ENCODE measurements around the gene POLR1A. TPM values are rescaled to one million over a fixed set of nuclear protein-coding genes. Genes with fewer than 3 reads are reported as not detected.
A peak's percentile ranks its signal among the peaks of the same experiment; 100 is the strongest.

The POLR1A gene
- polyA plus RNA-seq, 1 donor from 2014 or later = 2.7 TPM

DNA sequence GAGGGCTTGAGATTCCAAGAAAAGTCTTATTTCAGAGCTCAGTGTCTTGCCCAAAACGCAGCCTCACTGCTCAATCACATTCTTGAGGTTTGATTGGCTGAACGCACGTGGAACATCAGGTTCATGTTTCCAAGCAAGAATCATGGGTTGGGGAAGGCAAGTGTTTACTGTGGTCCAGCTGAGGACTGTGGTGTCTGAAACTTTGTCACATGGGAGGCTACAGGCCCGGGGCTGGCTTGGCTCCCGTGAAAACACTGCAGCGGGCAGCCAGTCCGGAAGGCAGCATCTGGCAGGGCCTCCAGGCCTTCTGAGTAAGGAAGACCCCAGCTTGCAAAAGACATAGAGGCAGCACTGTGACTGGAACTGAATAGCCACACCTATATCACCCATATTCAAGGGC, 84.7 kb downstream of the POLR1A start:
- no peak overlapping the region for H3K4me3 Mint-ChIP-seq
- H3K27ac Mint-ChIP-seq = peak overlapping the region in 1 of 3 donors; percentile 75
- peaks cover 27 to 35% (median 32%) of the 10 kb centered on the region in 3 donors for H3K4me1 Mint-ChIP-seq
- peaks cover 2% of the 10 kb centered on the region for H3K36me3 Mint-ChIP-seq
- no peaks in the 10 kb centered on the region for H3K27me3 Mint-ChIP-seq
- no peaks in the 10 kb centered on the region for H3K9me3 Mint-ChIP-seq

- peak overlapping the region in 2 of 3 donors; percentile 76 to 85 for H3K27ac Mint-ChIP-seq
- H3K4me3 Mint-ChIP-seq = peak overlapping the region in 3 of 4 donors; percentile 34 to 94 (median 55)
- peaks cover 32 to 49% (median 42%) of the 10 kb centered on the region in 3 donors for H3K4me1 Mint-ChIP-seq
- peaks cover 2% of the 10 kb centered on the region for H3K36me3 Mint-ChIP-seq
- H3K9me3 Mint-ChIP-seq = peaks cover 0 to 5% (median 5%) of the 10 kb centered on the region in 3 donors
- no peaks in the 10 kb centered on the region for H3K27me3 Mint-ChIP-seq
Observed at GRCh38 chr2:86019121-86019520, 86.6 kb downstream of the POLR1A start.

DNA sequence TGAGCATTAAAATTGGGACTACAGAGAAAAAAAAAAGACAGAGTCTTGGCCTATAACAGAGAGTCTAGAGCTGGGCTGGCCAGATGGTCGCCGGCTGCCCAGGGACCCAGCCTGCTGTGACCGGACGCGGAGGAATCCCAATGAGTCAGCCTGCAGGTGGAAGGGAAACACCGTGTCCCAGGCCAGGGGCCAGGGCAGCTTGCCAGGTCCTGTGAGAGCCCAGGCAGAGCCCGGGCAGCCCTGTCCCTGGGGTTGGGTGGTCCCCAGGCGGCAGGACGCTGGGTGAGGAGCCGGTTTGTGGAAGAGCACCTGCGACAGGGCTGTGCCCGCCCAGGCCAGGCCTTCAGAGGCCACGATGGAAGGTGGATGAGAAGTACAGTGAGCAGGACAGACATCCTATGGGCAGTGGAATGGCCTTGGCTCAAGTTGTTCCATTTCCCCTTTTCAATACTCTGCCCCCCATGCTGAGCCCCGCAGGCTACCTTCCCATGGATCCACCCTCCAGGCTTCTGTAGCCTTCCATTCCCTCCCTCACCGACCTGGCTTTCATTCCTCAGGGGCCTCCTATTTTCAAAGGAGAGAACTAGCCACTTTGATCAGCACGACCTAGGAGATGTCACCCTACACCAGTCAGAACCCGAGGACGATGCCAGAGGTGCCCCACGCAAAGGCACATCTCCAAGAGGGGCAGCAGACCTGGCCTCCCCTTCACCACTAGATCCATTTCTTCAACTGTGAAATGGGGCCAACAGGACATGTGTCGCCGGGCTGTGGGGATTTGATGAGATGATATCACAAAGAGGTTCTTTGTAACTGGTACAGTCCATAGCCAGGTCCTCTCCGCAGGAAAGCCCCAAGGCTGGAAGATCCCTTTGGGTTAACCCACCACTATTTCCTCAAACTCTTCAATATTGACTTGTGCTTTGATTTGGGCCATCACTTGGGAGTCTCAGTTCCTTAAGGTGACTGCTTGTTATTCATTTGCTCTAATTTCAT, 87.5 kb downstream of the POLR1A start:
- peak overlapping the region in 3 of 4 donors; percentile 2 to 94 (median 55) for H3K4me3 Mint-ChIP-seq
- H3K4me1 Mint-ChIP-seq = peaks cover 35 to 52% (median 48%) of the 10 kb centered on the region in 3 donors
- H3K27me3 Mint-ChIP-seq = no peaks in the 10 kb centered on the region
- H3K36me3 Mint-ChIP-seq = peaks cover 2% of the 10 kb centered on the region
- peak overlapping the region; percentile 6 to 88 (median 85) for H3K27ac Mint-ChIP-seq
- H3K9me3 Mint-ChIP-seq = peaks cover 4 to 7% (median 5%) of the 10 kb centered on the region in 3 donors

- peak overlapping the region; percentile 85 to 99 (median 98) for H3K27ac Mint-ChIP-seq
- H3K9me3 Mint-ChIP-seq = peaks cover 4 to 7% (median 5%) of the 10 kb centered on the region in 3 donors
- peaks cover 31 to 52% (median 43%) of the 10 kb centered on the region in 3 donors for H3K4me1 Mint-ChIP-seq
- peak overlapping the region; percentile 55 to 94 (median 85) for H3K4me3 Mint-ChIP-seq
- H3K27me3 Mint-ChIP-seq = no peaks in the 10 kb centered on the region
- peaks cover 2% of the 10 kb centered on the region for H3K36me3 Mint-ChIP-seq
Observed at GRCh38 chr2:86016581-86016980, 89.1 kb downstream of the POLR1A start.

GRCh38 chr2:86015699-86016098, 90.0 kb downstream of the POLR1A start:
- Mint-ChIP-seq H3K9me3 (peaks cover 4 to 7% (median 5%) of the 10 kb centered on the region in 3 donors), H3K36me3 (no peaks in the 10 kb centered on the region), H3K27me3 (no peaks in the 10 kb centered on the region), H3K4me1 (peaks cover 31 to 53% (median 43%) of the 10 kb centered on the region in 3 donors), H3K27ac (peak overlapping the region; percentile 50 to 99 (median 85)), H3K4me3 (peak overlapping the region in 3 of 4 donors; percentile 31 to 94 (median 77))

- peak overlapping the region; percentile 50 to 93 (median 73) for H3K27ac Mint-ChIP-seq
- H3K4me3 Mint-ChIP-seq = peak overlapping the region in 3 of 4 donors; percentile 34 to 94 (median 77)
- H3K4me1 Mint-ChIP-seq = peaks cover 31 to 53% (median 43%) of the 10 kb centered on the region in 3 donors
- no peaks in the 10 kb centered on the region for H3K27me3 Mint-ChIP-seq
- peaks cover 4 to 7% (median 5%) of the 10 kb centered on the region in 3 donors for H3K9me3 Mint-ChIP-seq
- H3K36me3 Mint-ChIP-seq = no peaks in the 10 kb centered on the region
Observed at GRCh38 chr2:86015006-86015405, 90.7 kb downstream of the POLR1A start.

DNA sequence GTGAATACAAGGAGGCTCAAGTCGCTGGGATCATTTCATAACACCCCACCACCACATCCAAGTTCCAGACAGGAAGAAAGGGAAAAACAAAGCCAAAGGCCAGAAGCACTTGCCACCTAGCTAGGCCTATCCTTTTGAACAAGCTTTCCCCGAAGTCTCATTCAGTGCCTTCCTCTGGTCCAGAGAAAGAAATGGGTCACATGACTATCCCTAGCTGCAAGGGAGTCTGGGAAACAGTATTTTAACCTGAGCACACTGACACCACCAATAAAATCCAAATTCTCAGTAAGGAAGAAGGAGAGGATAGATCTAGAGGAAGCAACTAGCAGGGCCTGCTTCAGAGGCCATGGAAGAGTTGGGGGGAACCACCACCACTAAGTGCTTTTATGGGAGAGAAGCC, 91.2 kb downstream of the POLR1A start:
- peak overlapping the region; percentile 4 to 93 (median 74) for H3K27ac Mint-ChIP-seq
- peaks cover 4 to 7% (median 5%) of the 10 kb centered on the region in 3 donors for H3K9me3 Mint-ChIP-seq
- H3K36me3 Mint-ChIP-seq = no peaks in the 10 kb centered on the region
- H3K27me3 Mint-ChIP-seq = no peaks in the 10 kb centered on the region
- peaks cover 31 to 53% (median 43%) of the 10 kb centered on the region in 3 donors for H3K4me1 Mint-ChIP-seq
- H3K4me3 Mint-ChIP-seq = peak overlapping the region in 1 of 4 donors; percentile 17

DNA sequence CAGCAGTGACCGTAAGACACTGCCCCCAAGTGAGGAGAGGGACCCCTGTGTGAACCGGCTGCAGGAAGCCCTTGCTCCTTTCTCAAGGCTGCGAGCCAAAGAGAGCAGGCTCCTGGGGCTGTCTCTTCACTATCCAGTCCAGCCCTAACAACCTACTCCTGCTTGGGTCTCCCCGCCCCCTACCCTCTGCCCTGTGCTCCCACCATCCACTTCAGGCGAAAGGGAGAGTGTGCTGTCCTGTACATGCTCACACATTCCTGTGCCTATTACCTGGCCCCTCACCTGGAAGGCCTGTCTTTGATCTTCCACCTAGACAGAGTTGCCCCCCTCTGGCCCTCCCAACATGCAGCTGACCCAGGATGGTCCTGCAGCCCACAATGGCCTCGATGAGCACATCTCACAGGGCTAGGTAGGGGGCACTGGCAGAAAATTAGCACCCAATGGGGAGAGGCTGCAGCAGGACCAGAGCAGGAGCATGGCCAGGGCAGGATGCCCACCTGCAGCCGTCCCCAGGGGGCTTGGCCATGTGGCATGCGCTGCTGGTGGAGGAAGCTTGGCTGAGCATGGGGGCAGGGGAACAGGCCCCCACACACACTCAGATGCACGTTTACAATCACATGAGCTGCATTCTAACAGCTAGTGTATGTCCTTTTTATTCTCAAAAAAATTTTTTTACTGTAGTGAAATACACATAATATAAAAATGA, 93.5 kb downstream of the POLR1A start:
- Mint-ChIP-seq H3K27ac (no peak overlapping the region), H3K4me3 (peak overlapping the region in 1 of 4 donors; percentile 89), H3K27me3 (no peaks in the 10 kb centered on the region), H3K36me3 (no peaks in the 10 kb centered on the region), H3K4me1 (peaks cover 32 to 43% (median 36%) of the 10 kb centered on the region in 3 donors), H3K9me3 (peaks cover 4 to 7% (median 5%) of the 10 kb centered on the region in 3 donors)

DNA sequence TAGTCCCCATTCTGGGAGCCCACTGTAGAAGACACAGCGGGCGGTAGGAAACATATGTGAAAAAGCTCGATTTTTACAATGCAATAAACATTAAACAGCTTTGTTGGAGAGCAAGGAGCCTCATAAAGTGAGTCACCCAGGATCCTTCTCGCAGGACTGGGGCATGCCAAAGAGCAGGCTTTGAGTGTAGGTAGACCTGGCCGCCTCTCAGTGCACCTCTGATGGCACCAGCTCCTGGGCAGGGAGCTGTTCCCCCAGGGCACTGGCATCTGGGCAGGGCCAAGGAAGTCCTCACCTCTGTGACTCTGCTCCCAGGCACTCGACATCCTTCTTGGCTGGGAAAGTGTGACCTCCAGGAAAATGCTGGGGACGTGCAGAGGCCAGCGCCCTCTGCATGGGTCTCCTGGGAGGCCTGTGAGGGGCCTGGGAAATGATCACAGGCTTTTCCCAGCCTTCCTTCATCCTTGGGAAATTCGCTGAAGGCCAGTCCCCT, 94.2 kb downstream of the POLR1A start:
- Mint-ChIP-seq H3K4me1 (peaks cover 32 to 39% (median 32%) of the 10 kb centered on the region in 3 donors), H3K9me3 (peaks cover 4 to 9% (median 7%) of the 10 kb centered on the region in 3 donors), H3K4me3 (peak overlapping the region in 1 of 4 donors; percentile 63), H3K27me3 (no peaks in the 10 kb centered on the region), H3K27ac (no peak overlapping the region), H3K36me3 (no peaks in the 10 kb centered on the region)

DNA sequence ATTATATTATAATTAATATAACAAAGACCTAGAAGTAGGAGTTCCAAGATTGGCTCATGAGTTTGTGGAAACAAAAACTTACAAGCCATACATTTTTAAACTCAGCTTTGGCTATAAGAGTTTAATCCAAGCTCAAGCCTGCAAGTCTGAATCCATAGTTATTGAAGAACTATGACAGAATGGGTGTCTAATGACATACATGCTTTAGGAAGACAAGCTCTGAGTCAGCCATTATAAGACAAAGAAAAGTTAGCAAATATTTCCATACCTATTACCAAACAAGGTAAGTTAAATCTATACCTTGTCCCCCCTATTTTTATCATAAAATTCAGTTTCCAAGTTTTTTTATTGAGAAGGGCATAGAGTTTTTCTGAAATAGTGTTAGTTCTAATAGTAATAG, 95.6 kb downstream of the POLR1A start:
- Mint-ChIP-seq H3K36me3 (no peaks in the 10 kb centered on the region), H3K4me1 (peaks cover 19 to 30% (median 29%) of the 10 kb centered on the region in 3 donors), H3K4me3 (no peak overlapping the region), H3K9me3 (peaks cover 4 to 14% (median 7%) of the 10 kb centered on the region in 3 donors), H3K27me3 (no peaks in the 10 kb centered on the region), H3K27ac (no peak overlapping the region)

- Mint-ChIP-seq H3K36me3 (no peaks in the 10 kb centered on the region), H3K4me3 (no peak overlapping the region)
Observed at GRCh38 chr2:86006524-86006923, 99.2 kb downstream of the POLR1A start.

DNA sequence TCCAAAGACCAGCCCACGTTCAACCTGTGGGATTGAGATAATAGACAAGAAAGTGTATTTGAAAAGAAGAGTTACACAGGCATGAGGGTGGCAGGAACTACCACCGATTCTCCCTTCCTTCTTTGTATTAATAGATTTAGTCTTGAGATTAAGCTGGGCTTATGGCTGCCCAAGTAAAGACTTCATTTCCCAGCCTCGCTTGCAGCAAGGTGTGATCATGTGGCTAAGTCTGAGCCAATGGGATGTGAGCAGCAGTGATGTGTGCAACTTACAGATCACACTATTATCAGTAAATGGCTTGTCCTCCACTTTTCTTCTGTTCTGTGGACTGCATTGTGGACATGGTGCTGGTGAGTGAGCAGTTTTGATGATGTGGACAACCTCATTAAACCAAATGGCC, 101.7 kb downstream of the POLR1A start:
- H3K27ac Mint-ChIP-seq = no peak overlapping the region
- H3K4me3 Mint-ChIP-seq = no peak overlapping the region
- H3K36me3 Mint-ChIP-seq = no peaks in the 10 kb centered on the region

More at GRCh38 chr2:86006524-86006923, 99.2 kb downstream of the POLR1A start:
- no peaks in the 10 kb centered on the region for H3K27me3 Mint-ChIP-seq
- no peak overlapping the region for H3K27ac Mint-ChIP-seq
- peaks cover 0 to 8% (median 0%) of the 10 kb centered on the region in 3 donors for H3K9me3 Mint-ChIP-seq
- H3K4me1 Mint-ChIP-seq = peaks cover 9 to 25% (median 19%) of the 10 kb centered on the region in 3 donors

DNA sequence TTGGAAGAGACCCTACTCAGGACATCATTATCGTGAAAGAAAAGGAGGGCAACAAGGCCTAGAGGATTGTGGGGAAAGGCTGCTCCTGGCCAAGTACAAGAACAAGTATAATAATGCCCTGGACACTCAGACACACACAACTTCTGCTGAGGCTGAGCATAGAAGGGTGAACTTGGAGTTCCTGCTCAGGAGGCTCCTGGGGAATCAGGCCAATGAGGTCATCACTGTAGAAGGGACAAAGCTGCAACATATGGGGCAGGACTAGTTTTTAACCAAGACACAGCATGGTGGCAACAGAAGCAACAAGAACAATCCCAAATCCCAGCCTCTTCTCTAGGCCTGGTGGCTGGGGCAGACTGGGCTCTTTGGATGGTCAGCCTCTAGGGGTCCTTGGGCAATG, 102.6 kb downstream of the POLR1A start:
- Mint-ChIP-seq H3K4me3 (no peak overlapping the region), H3K9me3 (peaks cover 0 to 8% (median 0%) of the 10 kb centered on the region in 3 donors), H3K4me1 (peaks cover 36 to 47% (median 42%) of the 10 kb centered on the region in 3 donors), H3K27ac (no peak overlapping the region), H3K27me3 (no peaks in the 10 kb centered on the region), H3K36me3 (no peaks in the 10 kb centered on the region)

More for the DNA sequence above, 101.7 kb downstream of the POLR1A start:
- Mint-ChIP-seq H3K27me3 (no peaks in the 10 kb centered on the region), H3K4me1 (peaks cover 30 to 41% (median 40%) of the 10 kb centered on the region in 3 donors), H3K9me3 (peaks cover 0 to 8% (median 0%) of the 10 kb centered on the region in 3 donors)

- Mint-ChIP-seq H3K4me3 (no peak overlapping the region), H3K27ac (no peak overlapping the region), H3K36me3 (no peaks in the 10 kb centered on the region), H3K4me1 (peaks cover 37 to 53% (median 43%) of the 10 kb centered on the region in 3 donors), H3K9me3 (peaks cover 0 to 8% (median 0%) of the 10 kb centered on the region in 3 donors), H3K27me3 (no peaks in the 10 kb centered on the region)
Observed at GRCh38 chr2:86002375-86002774, 103.3 kb downstream of the POLR1A start.
